ENCODE measurements around the gene FAM83G. TPM values are rescaled to one million over a fixed set of nuclear protein-coding genes. Genes with fewer than 3 reads are reported as not detected.
"Not testable (repeated sequence)": the region's sequence is repeated elsewhere in the genome, so short reads cannot be mapped to it uniquely, and the experiment has no call there.

The FAM83G gene
- total RNA-seq, 2 donors from 2014 or later = 14.0 to 50.9 TPM

GRCh38 chr17:19022747-19023146, 18.2 kb upstream of the FAM83G start:
- DNase-seq (ENCODE audit: low spot score) = no peak
- Histone ChIP-seq H3K36me3 (no peaks in the 10 kb centered on the region), H3K27me3 (no peaks in the 10 kb centered on the region), H3K9me3 (no peaks in the 10 kb centered on the region), H3K27ac (no peak overlapping the region), H3K4me1 (no peaks in the 10 kb centered on the region), H3K4me3 (no peak overlapping the region)
- TF ChIP-seq, protein P1, sequence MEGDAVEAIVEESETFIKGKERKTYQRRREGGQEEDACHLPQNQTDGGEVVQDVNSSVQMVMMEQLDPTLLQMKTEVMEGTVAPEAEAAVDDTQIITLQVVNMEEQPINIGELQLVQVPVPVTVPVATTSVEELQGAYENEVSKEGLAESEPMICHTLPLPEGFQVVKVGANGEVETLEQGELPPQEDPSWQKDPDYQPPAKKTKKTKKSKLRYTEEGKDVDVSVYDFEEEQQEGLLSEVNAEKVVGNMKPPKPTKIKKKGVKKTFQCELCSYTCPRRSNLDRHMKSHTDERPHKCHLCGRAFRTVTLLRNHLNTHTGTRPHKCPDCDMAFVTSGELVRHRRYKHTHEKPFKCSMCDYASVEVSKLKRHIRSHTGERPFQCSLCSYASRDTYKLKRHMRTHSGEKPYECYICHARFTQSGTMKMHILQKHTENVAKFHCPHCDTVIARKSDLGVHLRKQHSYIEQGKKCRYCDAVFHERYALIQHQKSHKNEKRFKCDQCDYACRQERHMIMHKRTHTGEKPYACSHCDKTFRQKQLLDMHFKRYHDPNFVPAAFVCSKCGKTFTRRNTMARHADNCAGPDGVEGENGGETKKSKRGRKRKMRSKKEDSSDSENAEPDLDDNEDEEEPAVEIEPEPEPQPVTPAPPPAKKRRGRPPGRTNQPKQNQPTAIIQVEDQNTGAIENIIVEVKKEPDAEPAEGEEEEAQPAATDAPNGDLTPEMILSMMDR (IDR thresholded peaks at IDR 0.05) = no peak

GRCh38 chr17:19022128-19022527, 17.6 kb upstream of the FAM83G start:
- no peak overlapping the region for H3K4me3 ChIP-seq
- TF ChIP-seq, protein P1 (IDR thresholded peaks at IDR 0.05) = no peak
- no peaks in the 10 kb centered on the region for H3K4me1 ChIP-seq
- no peaks in the 10 kb centered on the region for H3K9me3 ChIP-seq
- no peaks in the 10 kb centered on the region for H3K36me3 ChIP-seq
- DNase-seq (ENCODE audit: low spot score) = no peak
- H3K27ac ChIP-seq = no peak overlapping the region
- H3K27me3 ChIP-seq = no peaks in the 10 kb centered on the region

DNA sequence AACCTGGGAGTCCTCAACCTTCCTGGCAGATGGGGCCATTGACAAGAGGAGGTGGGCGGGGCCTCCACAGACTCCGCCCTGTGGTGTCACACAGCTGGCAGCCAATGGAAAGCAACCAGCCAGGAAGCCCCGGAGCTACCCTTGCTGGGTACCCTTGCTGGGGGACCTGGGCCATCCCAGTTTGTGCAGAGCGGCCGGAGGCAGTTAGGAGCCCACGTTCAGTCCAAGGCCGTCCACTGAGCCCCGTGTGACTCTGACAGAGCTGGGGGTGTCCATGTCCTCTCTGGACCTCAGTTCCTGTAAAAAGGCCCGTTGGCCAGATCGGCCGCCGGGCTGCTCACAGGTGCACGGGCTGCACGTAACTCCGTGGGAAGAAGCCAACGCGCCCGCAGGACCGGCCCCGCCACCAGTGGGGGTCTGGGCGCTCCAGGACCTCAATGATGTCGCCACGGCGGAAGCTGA, 17.1 kb upstream of the FAM83G start:
- no peaks in the 10 kb centered on the region for H3K9me3 ChIP-seq
- no peaks in the 10 kb centered on the region for H3K27me3 ChIP-seq
- H3K27ac ChIP-seq = no peak overlapping the region
- TF ChIP-seq, protein P1 (IDR thresholded peaks at IDR 0.05) = no peak
- no peak for DNase-seq (ENCODE audit: low spot score)
- H3K36me3 ChIP-seq = no peaks in the 10 kb centered on the region
- no peaks in the 10 kb centered on the region for H3K4me1 ChIP-seq
- no peak overlapping the region for H3K4me3 ChIP-seq

DNA sequence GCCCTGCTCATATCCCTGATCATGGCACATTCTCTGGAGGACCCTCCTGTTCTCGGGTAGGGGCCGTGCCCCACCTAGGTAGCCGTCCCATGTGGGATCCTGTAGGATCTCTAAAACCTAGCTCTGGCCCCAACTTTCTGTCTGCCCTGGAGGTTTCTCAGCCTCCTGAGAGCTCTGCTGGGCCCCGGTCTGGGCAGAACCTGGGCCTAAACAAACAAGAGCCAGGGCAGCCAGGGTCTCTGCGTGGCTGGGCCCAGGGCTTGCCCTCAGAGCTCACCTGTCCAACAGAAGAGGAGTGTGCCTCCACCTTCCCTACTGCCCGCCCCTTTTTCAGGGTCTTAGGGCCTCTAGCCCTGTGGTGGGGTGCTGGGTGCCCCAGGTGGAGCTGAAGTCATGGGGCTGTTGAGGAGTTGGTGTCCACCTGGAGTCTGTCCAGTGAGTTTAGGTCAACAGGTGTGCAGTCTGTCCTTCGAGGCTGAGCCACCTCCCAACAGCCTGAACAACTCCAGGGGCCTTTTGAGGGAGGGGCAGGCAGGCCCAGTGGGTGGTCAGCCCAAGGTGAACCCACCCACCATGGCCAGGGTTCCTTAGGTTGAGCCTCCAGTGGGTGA, 16.6 kb upstream of the FAM83G start:
- H3K27me3 ChIP-seq; H3K9me3 ChIP-seq; H3K4me3 ChIP-seq; H3K4me1 ChIP-seq; DNase-seq (ENCODE audit: low spot score); H3K27ac ChIP-seq; H3K36me3 ChIP-seq: not testable (repeated sequence)

DNA sequence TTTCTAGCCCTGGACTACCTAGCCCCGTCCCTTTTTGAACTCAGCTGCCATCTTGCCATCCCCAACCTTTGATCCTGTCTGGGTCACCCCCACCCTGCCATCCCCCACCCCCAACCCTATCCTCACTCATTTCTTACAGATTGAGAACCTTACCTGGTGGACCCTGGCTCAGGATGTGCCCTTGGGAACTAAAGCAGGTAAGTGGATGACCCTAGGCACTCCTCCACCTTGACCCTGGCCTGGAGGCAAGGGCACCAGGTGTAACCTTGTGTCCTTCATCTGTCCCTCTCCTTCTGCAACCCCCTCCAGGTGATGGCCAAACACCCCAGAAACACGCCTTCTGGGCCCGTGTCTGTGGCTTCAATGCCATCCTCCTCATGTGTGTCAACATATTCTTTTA, 15.5 kb upstream of the FAM83G start:
- Histone ChIP-seq H3K36me3 (no peaks in the 10 kb centered on the region), H3K4me1 (no peaks in the 10 kb centered on the region), H3K4me3 (no peak overlapping the region), H3K27me3 (no peaks in the 10 kb centered on the region), H3K27ac (no peak overlapping the region), H3K9me3 (no peaks in the 10 kb centered on the region)
- TF ChIP-seq, protein P1 (IDR thresholded peaks at IDR 0.05) = no peak
- no peak for DNase-seq (ENCODE audit: low spot score)

- no peak for DNase-seq (ENCODE audit: low spot score)
- H3K27ac ChIP-seq = no peak overlapping the region
- TF ChIP-seq, protein P1 (IDR thresholded peaks at IDR 0.05) = no peak
Measured at GRCh38 chr17:19019041-19019941, 14.7 kb upstream of the FAM83G start.

More at GRCh38 chr17:19019041-19019941, 14.7 kb upstream of the FAM83G start:
- Histone ChIP-seq H3K4me1 (no peaks in the 10 kb centered on the region), H3K36me3 (no peaks in the 10 kb centered on the region), H3K9me3 (no peaks in the 10 kb centered on the region), H3K4me3 (no peak overlapping the region), H3K27me3 (no peaks in the 10 kb centered on the region)

Data from right atrium auricular region (tissue), 2 donors.